ENCODE measurements around the gene CCDC33.

The CCDC33 gene

DNA sequence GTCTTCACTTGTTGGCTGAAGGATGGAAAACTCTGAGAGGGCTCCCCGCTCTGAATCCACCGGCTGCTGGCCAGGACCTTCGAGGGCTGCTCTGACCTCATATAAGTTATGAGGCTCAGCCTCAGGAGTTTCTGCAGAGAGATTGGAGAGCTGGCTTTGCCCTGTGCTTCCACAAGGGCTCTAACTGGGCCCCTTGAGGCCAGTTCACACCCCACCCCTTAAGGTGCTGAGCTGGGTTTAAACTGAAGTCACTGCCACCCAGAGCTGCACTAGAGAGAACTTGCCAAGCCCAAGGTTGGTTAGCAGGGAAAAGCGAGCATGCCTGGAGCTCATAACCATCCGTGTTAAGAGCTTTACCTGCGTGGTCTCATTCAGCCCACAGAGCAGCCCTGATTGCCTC lies 2.8 kb upstream of the CCDC33 start:
- no peak for DNase-seq

DNA sequence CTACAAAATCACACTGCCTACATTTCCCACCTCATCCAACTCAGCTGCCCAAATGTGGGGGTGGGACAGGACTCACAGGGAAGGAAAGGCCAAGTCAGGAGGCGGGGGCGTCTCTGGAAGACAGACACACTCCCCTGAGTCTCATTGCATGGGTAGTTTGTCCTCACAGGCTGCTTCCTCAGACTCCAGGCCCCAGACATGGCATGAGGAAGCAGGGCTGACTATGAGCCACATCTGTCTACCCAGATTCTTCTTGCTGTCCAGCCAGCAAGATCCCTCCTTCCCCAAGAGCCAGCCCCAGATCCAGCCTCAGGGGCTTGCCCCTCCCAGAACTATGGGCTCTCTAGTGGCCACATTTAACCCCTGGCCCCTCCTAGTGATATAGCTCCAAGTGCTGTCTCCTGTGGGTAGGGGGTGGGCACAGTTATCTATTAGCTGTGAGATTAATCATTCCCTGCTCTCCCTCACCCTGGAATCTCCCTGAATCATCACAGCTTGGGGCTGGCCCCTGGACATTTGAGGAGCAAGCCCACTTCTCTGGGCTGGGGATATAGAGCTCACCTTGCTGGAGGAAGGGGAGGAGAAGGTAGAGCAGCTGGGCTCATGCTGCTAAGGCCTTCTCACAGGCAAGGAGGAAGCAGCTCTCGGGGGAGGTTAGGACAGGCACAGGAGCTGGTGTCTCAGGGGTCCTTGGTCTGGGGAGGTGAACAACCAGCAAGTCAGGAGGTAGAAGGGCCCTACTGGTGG lies 2.1 kb upstream of the CCDC33 start:
- DNase-seq, result no peak

GRCh38 chr15:74234598-74234875 lies 1.6 kb upstream of the CCDC33 start:
- no peak for DNase-seq

GRCh38 chr15:74239051-74239705 lies 3.1 kb downstream of the CCDC33 start:
- no peak for DNase-seq

DNA sequence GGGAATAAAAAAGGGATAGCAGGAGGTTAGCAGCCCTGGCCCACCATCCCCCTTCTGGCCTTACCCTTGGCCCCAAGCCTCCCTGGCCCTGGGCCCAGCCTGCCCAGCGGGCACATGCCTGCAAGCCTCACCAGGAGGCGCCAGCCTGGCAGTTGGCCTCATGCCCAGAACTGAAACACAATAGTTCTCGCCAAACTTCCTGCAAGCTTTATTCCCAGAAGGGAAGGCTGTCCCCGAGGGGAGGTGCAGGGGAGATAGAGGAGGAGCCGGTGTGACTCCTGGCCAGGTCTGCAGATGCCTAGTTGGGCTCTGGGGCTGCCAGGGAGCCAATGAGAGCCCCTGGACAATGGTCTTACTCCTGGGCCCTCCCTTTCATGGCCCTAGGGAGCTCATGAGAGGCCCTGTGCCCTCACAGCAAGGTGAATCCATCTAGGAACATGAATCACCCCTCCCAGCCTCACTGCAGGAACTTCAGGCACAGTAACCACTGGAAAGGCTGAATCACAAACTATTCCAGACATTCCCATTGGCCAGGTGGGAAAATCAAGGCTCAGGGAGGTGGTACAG lies 4.0 kb downstream of the CCDC33 start:
- peak; percentile 84 for DNase-seq

DNA sequence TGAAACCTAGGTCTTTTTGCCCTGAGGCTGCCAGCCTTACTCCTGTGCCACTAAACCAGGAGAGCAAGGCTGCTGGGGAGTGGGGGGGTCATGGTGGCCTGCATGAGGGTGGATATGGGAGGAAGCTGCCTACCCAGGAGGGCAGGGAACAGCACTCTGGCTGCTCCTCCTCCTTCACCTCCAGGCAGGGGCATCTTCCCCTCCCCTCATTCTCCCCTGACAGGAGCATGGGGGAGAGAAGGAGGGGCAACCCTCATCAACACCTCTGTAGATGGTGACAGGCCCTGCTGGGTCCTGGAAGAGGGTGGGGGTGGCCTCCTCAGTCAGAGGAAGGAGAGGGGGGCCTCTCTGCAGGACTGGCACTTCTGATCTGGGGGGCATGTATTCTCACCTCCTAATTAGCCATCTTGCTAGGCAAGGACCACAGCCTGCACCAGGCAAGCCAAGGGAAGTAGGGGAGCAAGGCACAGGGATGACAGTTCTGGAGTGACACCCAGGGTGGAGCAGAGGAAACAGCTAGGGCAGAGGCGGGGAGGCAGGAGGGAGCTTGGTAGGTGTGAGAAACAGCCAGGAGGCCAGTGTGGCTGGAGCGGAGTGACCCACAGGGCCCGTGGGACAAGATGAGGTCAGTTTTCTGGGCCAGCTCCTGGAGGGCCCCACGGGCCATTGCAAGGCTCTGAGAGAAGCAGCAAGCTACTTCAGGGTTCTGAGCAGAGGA lies 4.9 kb downstream of the CCDC33 start:
- no peak for DNase-seq

DNA sequence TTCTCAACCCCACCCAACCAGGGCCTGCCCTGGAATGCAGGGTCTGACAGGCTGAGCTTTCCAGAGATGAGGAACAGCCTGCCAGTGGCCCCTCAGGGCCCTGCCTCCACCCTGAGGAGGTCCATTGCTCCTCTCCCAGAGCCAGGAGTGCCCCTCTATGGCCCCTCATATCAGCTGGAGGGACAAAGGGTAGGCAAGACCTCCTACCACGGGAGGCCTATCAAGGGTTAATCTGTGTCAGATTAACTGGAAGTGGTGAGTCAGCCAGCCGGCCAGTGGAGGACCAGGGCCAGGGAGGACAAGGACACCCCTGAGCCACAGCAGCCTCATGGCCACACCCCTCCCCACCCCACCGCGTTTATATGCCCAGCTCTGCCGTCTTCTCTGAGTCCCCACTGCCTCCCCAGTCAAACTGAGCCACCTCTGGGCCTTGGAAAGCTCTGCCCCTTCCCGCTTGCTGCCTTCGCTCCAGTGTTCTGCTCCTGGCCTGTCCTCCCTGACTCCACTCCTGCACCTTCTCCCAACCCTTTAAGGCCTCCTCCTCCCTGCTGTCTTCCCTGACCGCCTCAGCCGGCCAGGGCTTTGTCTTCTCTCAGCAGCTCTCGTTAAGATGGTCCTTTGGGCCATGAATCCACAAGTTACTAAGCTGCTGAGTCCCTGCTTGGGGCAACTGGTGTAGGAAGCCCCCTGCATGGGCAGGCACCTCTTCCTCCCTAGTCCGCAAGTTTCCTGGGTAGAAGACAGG lies 6.5 kb downstream of the CCDC33 start:
- DNase-seq, result no peak

DNA sequence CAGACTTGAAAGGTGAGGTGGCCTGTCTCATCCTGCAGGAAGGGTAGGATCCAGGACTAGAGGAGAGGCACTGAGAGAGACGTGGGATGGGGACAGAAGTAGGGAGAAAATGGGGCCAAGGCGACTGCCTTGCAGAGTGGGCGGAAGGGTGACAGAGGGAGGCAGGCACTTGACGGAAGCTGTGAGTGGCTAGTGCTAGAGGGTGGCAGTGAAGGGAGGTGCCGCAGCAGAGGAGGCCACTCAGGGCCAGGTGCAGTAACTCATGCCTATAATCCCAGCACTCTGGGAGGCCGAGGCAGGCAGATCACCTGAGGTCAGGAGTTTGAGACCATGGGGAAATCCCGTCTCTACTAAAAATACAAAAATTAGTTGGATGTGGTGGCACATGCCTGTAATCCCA lies 7.3 kb downstream of the CCDC33 start:
- DNase-seq, result no peak

DNA sequence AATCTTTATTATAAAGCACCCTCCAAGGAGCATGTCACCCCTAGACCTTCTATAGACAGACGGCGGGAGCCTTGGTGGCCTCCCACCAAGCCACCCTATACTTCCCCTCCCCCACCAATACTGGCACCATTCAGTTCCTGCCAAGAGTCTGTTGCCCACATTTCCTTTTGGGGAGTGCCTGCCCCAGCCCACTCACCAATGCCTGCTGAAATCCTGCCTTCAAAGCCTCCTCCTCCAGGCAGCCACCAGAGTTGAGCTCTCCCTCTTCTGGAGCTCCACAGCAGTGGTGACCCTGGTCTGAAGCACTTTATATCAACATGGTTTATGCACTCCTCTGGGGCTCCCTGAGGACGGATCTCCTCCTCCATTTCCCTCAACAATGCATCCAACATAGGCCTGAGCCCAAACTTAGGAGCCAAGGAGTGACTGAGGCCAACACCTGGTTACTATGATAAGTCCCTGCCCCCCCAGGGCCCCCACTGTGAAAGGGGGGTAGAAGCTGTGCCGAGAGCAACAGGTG lies 8.8 kb downstream of the CCDC33 start:
- no peak for DNase-seq

- no peak for DNase-seq
Measured at GRCh38 chr15:74245342-74245931, 9.3 kb downstream of the CCDC33 start.

GRCh38 chr15:74250266-74250665 lies 14.1 kb downstream of the CCDC33 start:
- no peak for DNase-seq

DNA sequence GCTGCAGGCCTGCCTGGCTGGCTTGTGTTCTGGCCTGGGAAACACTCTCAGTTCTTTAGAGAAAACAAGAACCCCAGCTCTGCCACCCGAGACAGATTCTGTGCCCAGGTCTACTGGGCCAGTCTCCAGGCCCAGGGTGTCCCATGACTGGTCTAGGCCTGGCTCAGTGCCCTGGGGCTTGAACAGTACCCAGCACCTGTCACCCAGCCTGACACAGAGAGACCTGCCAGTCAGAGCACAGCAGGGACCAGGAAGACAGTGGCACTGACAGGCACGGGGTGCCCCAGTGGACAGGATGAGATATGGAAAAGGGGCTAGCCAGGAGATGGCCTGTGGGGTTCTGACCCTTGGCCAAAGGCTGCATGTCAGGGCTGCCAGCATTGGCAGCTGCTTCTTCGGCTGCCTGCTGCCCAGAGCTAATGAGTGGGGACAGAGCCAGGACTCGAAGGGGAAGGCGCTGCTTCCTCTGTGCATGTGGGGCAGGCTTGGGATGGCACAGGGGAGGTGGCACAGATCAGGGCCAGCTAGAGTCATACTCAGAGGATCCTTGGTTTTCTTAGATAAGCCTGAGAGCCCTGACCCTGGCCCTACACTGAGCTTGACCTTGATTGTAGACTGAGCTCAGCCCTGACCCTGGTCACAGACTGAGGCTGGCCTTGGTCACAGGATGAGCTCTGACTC lies 15.1 kb downstream of the CCDC33 start:
- peak; percentile 82 for DNase-seq

DNA sequence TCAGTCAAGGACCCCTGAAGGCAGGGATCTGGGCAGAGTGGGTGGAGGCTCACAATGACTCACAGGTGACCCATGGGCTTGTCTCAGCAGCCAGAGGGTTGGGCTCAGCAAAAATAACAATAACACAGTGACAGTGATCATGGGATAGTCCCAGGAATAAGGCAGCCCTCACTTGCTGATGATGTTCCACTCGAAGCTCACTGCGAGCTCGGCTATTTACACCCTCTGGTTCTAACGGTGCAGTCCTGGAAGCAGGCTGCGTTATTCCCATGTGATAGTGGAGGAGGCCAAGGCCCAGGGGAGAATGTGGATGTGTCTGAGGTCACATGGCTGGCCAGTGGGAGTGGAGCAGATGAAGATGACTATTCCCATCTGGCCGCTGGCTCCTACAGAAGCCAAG lies 16.2 kb downstream of the CCDC33 start:
- DNase-seq, result no peak

- DNase-seq, result no peak
Measured at GRCh38 chr15:74252721-74253120, 16.6 kb downstream of the CCDC33 start.

- no peak for DNase-seq
Measured at GRCh38 chr15:74253211-74253921, 17.2 kb downstream of the CCDC33 start.

DNA sequence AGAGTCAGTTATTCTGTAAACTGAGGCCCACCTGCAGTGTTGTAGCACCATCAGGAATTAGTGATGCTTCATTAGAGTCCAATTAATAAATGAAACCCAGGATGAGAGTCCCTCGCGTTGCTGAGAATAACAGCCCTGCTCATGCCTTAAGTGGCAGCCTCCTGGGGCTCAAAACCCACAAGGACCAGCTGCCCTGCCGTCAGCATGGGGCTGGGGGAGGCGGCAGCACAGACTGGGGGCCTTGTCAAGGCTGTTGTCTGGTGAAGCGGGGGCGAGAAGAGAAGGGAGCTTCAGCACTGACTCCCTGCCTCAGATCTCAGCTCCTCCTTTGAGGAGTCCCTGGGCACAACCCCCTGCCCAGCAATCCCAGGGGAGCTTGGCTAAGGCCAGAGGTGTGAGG lies 21.0 kb downstream of the CCDC33 start:
- no peak for DNase-seq

- DNase-seq, result no peak
Measured at GRCh38 chr15:74257623-74258022, 21.5 kb downstream of the CCDC33 start.

- DNase-seq, result no peak
Measured at GRCh38 chr15:74258456-74259291, 22.5 kb downstream of the CCDC33 start.

GRCh38 chr15:74259292-74259648 lies 23.1 kb downstream of the CCDC33 start:
- DNase-seq, result no peak

DNA sequence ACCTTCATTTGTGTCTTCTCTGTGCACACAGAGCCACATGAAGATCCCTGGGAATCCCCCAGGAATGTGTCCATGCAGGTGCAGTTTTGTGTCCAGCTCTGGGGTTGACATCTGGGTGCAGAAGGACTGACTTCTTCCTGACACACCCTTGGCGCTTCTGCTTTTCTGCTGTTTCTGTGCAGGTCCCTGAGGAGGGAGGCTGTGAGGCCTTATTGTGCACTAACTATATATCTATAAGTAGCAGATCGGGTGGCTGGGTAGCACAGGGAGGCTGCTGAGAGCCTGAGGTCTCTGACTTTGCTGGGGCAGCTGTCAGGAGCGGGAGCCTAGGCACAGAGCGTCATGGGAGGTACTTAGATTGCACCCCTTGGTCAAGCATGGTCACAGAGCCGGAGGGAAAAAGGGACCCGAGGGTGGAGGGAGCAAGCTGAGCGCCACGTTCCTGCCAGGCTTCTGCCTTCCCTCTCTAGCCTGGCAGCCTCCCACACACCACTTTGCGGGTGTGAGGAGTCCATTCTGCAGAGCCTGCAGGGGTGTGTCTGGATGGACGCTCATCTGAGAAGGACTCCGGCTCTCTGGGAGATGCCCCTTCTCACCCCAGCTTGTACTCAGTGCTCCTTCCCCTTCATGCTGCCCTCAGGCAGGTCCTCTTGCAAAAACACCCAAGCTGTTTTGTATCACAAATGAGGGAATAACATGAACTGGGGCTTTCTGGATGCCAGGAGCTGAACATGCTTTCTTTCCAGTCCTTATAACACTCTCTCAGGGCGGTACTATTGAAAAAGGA lies 23.9 kb downstream of the CCDC33 start:
- DNase-seq, result no peak
